ENCODE results near the gene MEX3C.

DNA sequence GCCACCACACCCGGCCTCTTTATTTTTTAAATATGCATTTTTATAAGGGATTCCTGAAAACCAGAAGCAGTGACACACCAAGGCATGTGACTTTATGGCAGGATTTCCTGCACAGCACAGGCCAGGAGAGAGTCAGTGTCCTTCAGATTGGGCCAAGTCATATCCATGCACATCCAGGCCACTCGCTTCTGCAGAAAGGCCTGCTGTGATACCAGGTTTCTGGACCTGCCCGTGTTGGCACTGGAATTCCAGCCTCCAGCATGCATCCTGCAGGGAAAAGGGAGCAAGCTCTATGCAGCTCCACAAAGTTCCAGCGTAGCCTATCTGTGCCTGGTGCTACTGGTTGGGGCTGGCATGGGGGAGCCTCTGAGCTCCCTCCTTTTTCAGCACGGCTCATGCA lies 36.8 kb downstream of the MEX3C start:
- TF ChIP-seq CTCF (conservative IDR thresholded peaks at IDR 0.05; ENCODE audit: low read depth in 2 of 2) = no peak
- no peak for TF ChIP-seq POLR2AphosphoS5 (IDR thresholded peaks at IDR 0.05; ENCODE audit: low read depth)
